GM21717 (cell line): Measurements from ENCODE around the gene EML2.
"Not testable (repeated sequence)": the region's sequence is repeated elsewhere in the genome, so short reads cannot be mapped to it uniquely, and the experiment has no call there.

Source experiments
- ATAC-seq: cut with Tn5 transposase; IDR thresholded peaks from one replicate; pipeline ENCODE4 v1.9.1; 2021; ENCODE audit warnings: mild to moderate bottlenecking, moderate library complexity; ENCODE audit not compliant: unreplicated experiment

The EML2 gene

GRCh38 chr19:45638930-45639729 lies at the start of gene EML2:
TSS of gene EML2 (minus strand) at chr19:45639397. CDS start at chr19:45639376, 21 bp downstream.
- no peak for ATAC-seq

- ATAC-seq: no peak
These were observed 48.4 kb upstream of the EML2 start for GRCh38 chr19:45687599-45687998.

- ATAC-seq: not testable (repeated sequence)
These were observed 45.8 kb upstream of the EML2 start for GRCh38 chr19:45685045-45685444.

- ATAC-seq: no peak
These were observed 43.7 kb upstream of the EML2 start for GRCh38 chr19:45682908-45683307.

- ATAC-seq: no peak
These were observed 42.9 kb upstream of the EML2 start for GRCh38 chr19:45682117-45682516.

GRCh38 chr19:45681391-45682015 lies 42.3 kb upstream of the EML2 start:
- ATAC-seq: peak; percentile 58

GRCh38 chr19:45677351-45678230 lies 38.4 kb upstream of the EML2 start:
- no peak for ATAC-seq

GRCh38 chr19:45676851-45677263 lies 37.7 kb upstream of the EML2 start:
- ATAC-seq: no peak

- no peak for ATAC-seq
These were observed 35.7 kb upstream of the EML2 start for GRCh38 chr19:45674946-45675345.

GRCh38 chr19:45670670-45671453 lies 31.7 kb upstream of the EML2 start:
- ATAC-seq: no peak

GRCh38 chr19:45668342-45668871 lies 29.2 kb upstream of the EML2 start:
- ATAC-seq: no peak

- no peak for ATAC-seq
These were observed 28.6 kb upstream of the EML2 start, which contains the start of gene GIPR for GRCh38 chr19:45667620-45668341. TSS of gene GIPR (plus strand) at chr19:45668221. CDS start at chr19:45669521, 1,300 bp downstream.

GRCh38 chr19:45664575-45664974 lies 25.4 kb upstream of the EML2 start:
- no peak for ATAC-seq

GRCh38 chr19:45663800-45664199 lies 24.6 kb upstream of the EML2 start:
- no peak for ATAC-seq

- no peak for ATAC-seq
These were observed 21.4 kb upstream of the EML2 start for GRCh38 chr19:45660636-45661035.

GRCh38 chr19:45659096-45659729 lies 20.0 kb upstream of the EML2 start:
- ATAC-seq: no peak

- ATAC-seq: no peak
These were observed 18.4 kb upstream of the EML2 start for GRCh38 chr19:45657520-45658167.

- ATAC-seq: no peak
These were observed 15.9 kb upstream of the EML2 start for GRCh38 chr19:45655073-45655472.

- no peak for ATAC-seq
These were observed 14.4 kb upstream of the EML2 start for GRCh38 chr19:45653634-45654033.
